ENCODE results near the gene METTL6.
"Not testable (repeated sequence)": the region's sequence is repeated elsewhere in the genome, so short reads cannot be mapped to it uniquely, and the experiment has no call there.

Gene METTL6

GRCh38 chr3:15420871-15421270, 6.5 kb downstream of the METTL6 start:
- no peaks in the 10 kb centered on the region for H3K27me3 ChIP-seq (ENCODE audit: control insufficient read depth, insufficient read depth, low read length)
- H3K27ac ChIP-seq (ENCODE audit: low read depth, low read length): no peak overlapping the region
- no peak overlapping the region for H3K9ac ChIP-seq (ENCODE audit: low read length)
- H3K4me3 ChIP-seq (ENCODE audit: low read length): no peak overlapping the region
- no peaks in the 10 kb centered on the region for H3K4me1 ChIP-seq (ENCODE audit: control insufficient read depth, insufficient read depth, low read length)
- H3K36me3 ChIP-seq (ENCODE audit: control insufficient read depth, insufficient read depth, low read length): no peaks in the 10 kb centered on the region

DNA sequence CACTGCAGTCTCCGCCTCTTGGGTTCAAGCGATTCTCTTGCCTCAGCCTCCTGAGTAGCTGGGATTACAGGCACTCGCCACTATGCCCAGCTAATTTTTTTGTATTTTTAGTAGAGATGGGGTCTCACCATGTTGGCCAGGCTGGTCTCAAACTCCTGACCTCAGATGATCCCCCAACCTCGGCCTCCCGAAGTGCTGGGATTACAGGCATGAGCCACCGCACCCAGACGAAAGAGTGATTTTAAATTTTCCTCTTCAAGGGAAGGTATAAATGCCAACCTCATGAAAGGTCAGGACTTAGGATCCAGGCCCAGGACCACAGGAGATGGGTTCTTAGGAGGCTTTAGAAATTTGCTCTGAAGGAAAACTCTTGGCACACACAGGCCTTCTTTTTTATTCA, 16.4 kb downstream of the METTL6 start:
- H3K9ac ChIP-seq (ENCODE audit: low read length); H3K36me3 ChIP-seq (ENCODE audit: control insufficient read depth, insufficient read depth, low read length); H3K4me1 ChIP-seq (ENCODE audit: control insufficient read depth, insufficient read depth, low read length); H3K27ac ChIP-seq (ENCODE audit: low read depth, low read length); H3K4me3 ChIP-seq (ENCODE audit: low read length); H3K27me3 ChIP-seq (ENCODE audit: control insufficient read depth, insufficient read depth, low read length): not testable (repeated sequence)

- H3K9ac ChIP-seq (ENCODE audit: low read length): no peak overlapping the region
- no peak overlapping the region for H3K27ac ChIP-seq (ENCODE audit: low read depth, low read length)
- no peak overlapping the region for H3K4me3 ChIP-seq (ENCODE audit: low read length)
- no peaks in the 10 kb centered on the region for H3K27me3 ChIP-seq (ENCODE audit: control insufficient read depth, insufficient read depth, low read length)
- peaks cover 5% of the 10 kb centered on the region for H3K36me3 ChIP-seq (ENCODE audit: control insufficient read depth, insufficient read depth, low read length)
- H3K4me1 ChIP-seq (ENCODE audit: control insufficient read depth, insufficient read depth, low read length): no peaks in the 10 kb centered on the region
These were observed 17.6 kb downstream of the METTL6 start for GRCh38 chr3:15409774-15410173.

DNA sequence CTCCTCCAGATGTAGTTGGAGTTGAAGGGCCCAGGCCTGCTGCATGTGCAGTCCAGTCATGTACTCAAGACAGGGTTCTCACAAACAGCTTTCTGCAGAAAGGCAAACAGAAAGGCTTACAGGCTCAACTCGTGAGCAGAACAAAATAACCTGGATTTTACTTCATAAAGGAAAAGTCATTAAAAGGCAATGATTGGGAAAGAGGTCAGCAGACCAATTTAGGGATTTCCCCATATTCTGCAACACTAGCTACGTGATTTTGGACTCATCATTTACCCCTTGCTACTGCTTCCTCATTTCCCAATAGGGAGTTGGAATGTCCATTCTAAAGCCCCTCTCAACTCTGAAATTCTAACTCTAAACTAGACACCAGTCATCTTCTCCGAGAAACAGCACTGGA, 18.1 kb downstream of the METTL6 start:
- no peak overlapping the region for H3K4me3 ChIP-seq (ENCODE audit: low read length)
- no peaks in the 10 kb centered on the region for H3K27me3 ChIP-seq (ENCODE audit: control insufficient read depth, insufficient read depth, low read length)
- no peak overlapping the region for H3K9ac ChIP-seq (ENCODE audit: low read length)
- no peak overlapping the region for H3K27ac ChIP-seq (ENCODE audit: low read depth, low read length)
- peaks cover 3% of the 10 kb centered on the region for H3K36me3 ChIP-seq (ENCODE audit: control insufficient read depth, insufficient read depth, low read length)
- no peaks in the 10 kb centered on the region for H3K4me1 ChIP-seq (ENCODE audit: control insufficient read depth, insufficient read depth, low read length)

- no peak overlapping the region for H3K27ac ChIP-seq (ENCODE audit: low read depth, low read length)
These were observed 21.8 kb downstream of the METTL6 start for GRCh38 chr3:15405448-15406050.

DNA sequence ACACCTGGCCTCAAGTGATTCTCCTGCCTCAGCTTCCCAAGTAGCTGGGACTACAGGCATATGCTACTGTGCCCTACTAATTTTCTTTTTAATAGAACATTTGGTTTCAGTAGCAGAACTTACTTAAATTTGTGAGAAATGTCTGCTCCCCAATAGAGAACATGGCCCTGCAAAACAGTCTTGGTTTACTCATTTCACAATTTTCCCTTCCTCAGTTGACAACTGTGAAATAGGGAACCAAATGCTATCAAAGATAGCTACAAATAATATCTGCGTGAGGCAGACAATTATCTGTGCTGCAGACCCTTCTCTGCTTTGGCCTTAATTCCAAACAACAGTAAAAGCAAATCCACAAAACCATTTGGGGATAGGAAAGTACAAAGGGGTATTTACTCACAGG, 22.6 kb downstream of the METTL6 start:
- Histone ChIP-seq H3K27me3 (ENCODE audit: control insufficient read depth, insufficient read depth, low read length) (no peaks in the 10 kb centered on the region), H3K4me1 (ENCODE audit: control insufficient read depth, insufficient read depth, low read length) (no peaks in the 10 kb centered on the region), H3K36me3 (ENCODE audit: control insufficient read depth, insufficient read depth, low read length) (no peaks in the 10 kb centered on the region), H3K4me3 (ENCODE audit: low read length) (no peak overlapping the region), H3K27ac (ENCODE audit: low read depth, low read length) (no peak overlapping the region), H3K9ac (ENCODE audit: low read length) (no peak overlapping the region)

More at GRCh38 chr3:15405448-15406050, 21.8 kb downstream of the METTL6 start:
- Histone ChIP-seq H3K27me3 (ENCODE audit: control insufficient read depth, insufficient read depth, low read length) (no peaks in the 10 kb centered on the region), H3K4me3 (ENCODE audit: low read length) (no peak overlapping the region), H3K36me3 (ENCODE audit: control insufficient read depth, insufficient read depth, low read length) (no peaks in the 10 kb centered on the region), H3K4me1 (ENCODE audit: control insufficient read depth, insufficient read depth, low read length) (no peaks in the 10 kb centered on the region), H3K9ac (ENCODE audit: low read length) (no peak overlapping the region)

GRCh38 chr3:15403965-15404364, 23.4 kb downstream of the METTL6 start:
- H3K9ac ChIP-seq (ENCODE audit: low read length): no peak overlapping the region
- no peaks in the 10 kb centered on the region for H3K27me3 ChIP-seq (ENCODE audit: control insufficient read depth, insufficient read depth, low read length)
- no peak overlapping the region for H3K27ac ChIP-seq (ENCODE audit: low read depth, low read length)
- H3K4me1 ChIP-seq (ENCODE audit: control insufficient read depth, insufficient read depth, low read length): no peaks in the 10 kb centered on the region
- no peak overlapping the region for H3K4me3 ChIP-seq (ENCODE audit: low read length)
- H3K36me3 ChIP-seq (ENCODE audit: control insufficient read depth, insufficient read depth, low read length): no peaks in the 10 kb centered on the region

GRCh38 chr3:15403495-15403894, 23.8 kb downstream of the METTL6 start:
- Histone ChIP-seq H3K9ac (ENCODE audit: low read length) (no peak overlapping the region), H3K27ac (ENCODE audit: low read depth, low read length) (no peak overlapping the region), H3K4me3 (ENCODE audit: low read length) (no peak overlapping the region), H3K36me3 (ENCODE audit: control insufficient read depth, insufficient read depth, low read length) (no peaks in the 10 kb centered on the region), H3K27me3 (ENCODE audit: control insufficient read depth, insufficient read depth, low read length) (no peaks in the 10 kb centered on the region), H3K4me1 (ENCODE audit: control insufficient read depth, insufficient read depth, low read length) (no peaks in the 10 kb centered on the region)

- no peaks in the 10 kb centered on the region for H3K36me3 ChIP-seq (ENCODE audit: control insufficient read depth, insufficient read depth, low read length)
- H3K27ac ChIP-seq (ENCODE audit: low read depth, low read length): no peak overlapping the region
- H3K9ac ChIP-seq (ENCODE audit: low read length): no peak overlapping the region
- no peaks in the 10 kb centered on the region for H3K4me1 ChIP-seq (ENCODE audit: control insufficient read depth, insufficient read depth, low read length)
- H3K4me3 ChIP-seq (ENCODE audit: low read length): no peak overlapping the region
- no peaks in the 10 kb centered on the region for H3K27me3 ChIP-seq (ENCODE audit: control insufficient read depth, insufficient read depth, low read length)
These were observed 25.4 kb downstream of the METTL6 start for GRCh38 chr3:15401936-15402335.

- H3K36me3 ChIP-seq (ENCODE audit: control insufficient read depth, insufficient read depth, low read length): no peaks in the 10 kb centered on the region
- H3K4me1 ChIP-seq (ENCODE audit: control insufficient read depth, insufficient read depth, low read length): no peaks in the 10 kb centered on the region
- no peak overlapping the region for H3K9ac ChIP-seq (ENCODE audit: low read length)
- no peaks in the 10 kb centered on the region for H3K27me3 ChIP-seq (ENCODE audit: control insufficient read depth, insufficient read depth, low read length)
- H3K4me3 ChIP-seq (ENCODE audit: low read length): no peak overlapping the region
- no peak overlapping the region for H3K27ac ChIP-seq (ENCODE audit: low read depth, low read length)
These were observed 27.4 kb downstream of the METTL6 start for GRCh38 chr3:15399970-15400369.

DNA sequence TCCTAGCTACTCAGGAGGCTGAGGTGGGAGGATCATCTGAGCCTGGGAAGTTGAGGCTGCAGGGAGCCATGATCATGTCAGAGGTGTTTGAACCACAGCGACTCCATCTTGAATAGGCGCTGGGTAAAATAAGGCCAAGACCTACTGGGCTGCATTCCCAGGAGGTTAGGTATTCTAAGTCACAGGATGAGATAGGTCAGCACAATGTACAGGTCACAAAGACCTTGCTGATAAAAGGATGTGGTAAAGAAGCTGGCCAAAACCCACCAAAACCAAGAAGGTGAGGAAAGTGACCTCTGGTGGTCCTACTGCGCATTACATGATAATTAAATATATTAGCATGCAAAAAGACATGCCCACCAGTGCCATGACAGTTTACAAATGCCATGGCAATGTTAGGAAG, 28.6 kb downstream of the METTL6 start:
- H3K4me3 ChIP-seq (ENCODE audit: low read length); H3K9ac ChIP-seq (ENCODE audit: low read length); H3K27me3 ChIP-seq (ENCODE audit: control insufficient read depth, insufficient read depth, low read length); H3K4me1 ChIP-seq (ENCODE audit: control insufficient read depth, insufficient read depth, low read length); H3K36me3 ChIP-seq (ENCODE audit: control insufficient read depth, insufficient read depth, low read length); H3K27ac ChIP-seq (ENCODE audit: low read depth, low read length): not testable (repeated sequence)

DNA sequence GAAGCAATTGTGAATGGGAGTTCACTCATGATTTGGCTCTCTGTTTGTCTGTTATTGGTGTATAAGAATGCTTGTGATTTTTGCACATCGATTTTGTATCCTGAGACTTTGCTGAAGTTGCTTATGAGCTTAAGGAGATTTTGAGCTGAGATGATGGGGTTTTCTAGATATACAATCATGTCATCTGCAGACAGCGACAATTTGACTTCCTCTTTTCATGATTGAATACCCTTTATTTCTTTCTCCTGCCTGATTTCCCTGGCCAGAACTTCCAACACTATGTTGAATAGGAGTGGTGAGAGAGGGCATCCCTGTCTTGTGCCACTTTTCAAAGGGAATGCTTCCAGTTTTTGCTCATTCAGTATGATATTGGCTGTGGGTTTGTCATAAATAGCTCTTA, 34.1 kb downstream of the METTL6 start:
- H3K4me3 ChIP-seq (ENCODE audit: low read length); H3K27ac ChIP-seq (ENCODE audit: low read depth, low read length); H3K9ac ChIP-seq (ENCODE audit: low read length); H3K36me3 ChIP-seq (ENCODE audit: control insufficient read depth, insufficient read depth, low read length); H3K4me1 ChIP-seq (ENCODE audit: control insufficient read depth, insufficient read depth, low read length); H3K27me3 ChIP-seq (ENCODE audit: control insufficient read depth, insufficient read depth, low read length): not testable (repeated sequence)

GRCh38 chr3:15391007-15391406, 36.3 kb downstream of the METTL6 start:
- no peak overlapping the region for H3K27ac ChIP-seq (ENCODE audit: low read depth, low read length)
- H3K4me3 ChIP-seq (ENCODE audit: low read length): no peak overlapping the region

More at GRCh38 chr3:15391007-15391406, 36.3 kb downstream of the METTL6 start:
- Histone ChIP-seq H3K4me1 (ENCODE audit: control insufficient read depth, insufficient read depth, low read length) (no peaks in the 10 kb centered on the region), H3K36me3 (ENCODE audit: control insufficient read depth, insufficient read depth, low read length) (no peaks in the 10 kb centered on the region), H3K9ac (ENCODE audit: low read length) (no peak overlapping the region), H3K27me3 (ENCODE audit: control insufficient read depth, insufficient read depth, low read length) (no peaks in the 10 kb centered on the region)
